AG08395 (cell line): ENCODE data around the gene C3orf38.
"Not testable (repeated sequence)": the region's sequence is repeated elsewhere in the genome, so short reads cannot be mapped to it uniquely, and the experiment has no call there.

ENCODE experiments used
- DNase-seq: peaks from one replicate; pipeline ENCODE4 v3.0.0; 2012; ENCODE audit warnings: mixed read lengths, low spot score

The C3orf38 gene

DNA sequence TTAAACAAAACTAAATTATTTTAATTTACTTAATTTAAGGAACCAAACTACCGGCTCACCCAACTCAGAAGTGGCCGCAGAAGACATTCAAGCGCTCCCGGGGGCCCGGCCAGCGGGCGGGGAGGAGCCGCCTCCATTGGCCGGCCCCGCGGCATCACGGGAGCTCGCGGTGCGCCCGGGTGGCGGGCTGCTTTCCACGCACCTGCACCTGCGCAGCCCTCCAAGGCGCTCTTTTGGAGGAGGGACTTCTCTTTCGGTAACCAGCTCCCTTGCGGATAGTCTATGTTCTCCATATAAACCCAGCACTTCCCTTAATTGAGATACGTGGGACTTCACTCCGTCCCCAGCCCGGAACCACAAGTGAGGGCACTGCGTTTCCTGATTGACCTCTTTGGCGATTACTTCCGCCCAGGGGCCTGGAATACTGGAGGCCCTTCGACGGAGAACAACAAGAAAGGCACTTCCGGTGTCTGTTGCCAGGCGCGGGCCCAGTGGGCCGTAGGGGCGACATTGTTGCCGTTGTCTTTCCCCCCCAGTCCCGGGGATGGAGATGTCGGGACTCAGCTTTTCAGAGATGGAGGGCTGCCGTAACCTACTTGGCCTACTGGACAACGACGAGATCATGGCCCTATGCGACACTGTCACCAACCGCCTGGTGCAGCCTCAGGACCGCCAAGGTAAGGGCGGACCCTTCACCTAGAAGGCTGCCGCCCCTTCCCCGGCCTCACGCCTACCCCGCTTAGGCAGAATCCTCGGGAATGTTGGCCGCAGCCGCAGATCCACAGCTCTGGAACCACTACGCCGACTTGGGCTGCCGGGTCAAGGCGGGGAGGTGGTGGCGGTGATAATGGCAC lies at the start of gene C3orf38:
Gene C3orf38 (plus strand): TSS at position 451 of the 854 bp plus-strand sequence. CDS start 94 bp downstream, at position 545.
- peak; percentile 93 for DNase-seq

DNA sequence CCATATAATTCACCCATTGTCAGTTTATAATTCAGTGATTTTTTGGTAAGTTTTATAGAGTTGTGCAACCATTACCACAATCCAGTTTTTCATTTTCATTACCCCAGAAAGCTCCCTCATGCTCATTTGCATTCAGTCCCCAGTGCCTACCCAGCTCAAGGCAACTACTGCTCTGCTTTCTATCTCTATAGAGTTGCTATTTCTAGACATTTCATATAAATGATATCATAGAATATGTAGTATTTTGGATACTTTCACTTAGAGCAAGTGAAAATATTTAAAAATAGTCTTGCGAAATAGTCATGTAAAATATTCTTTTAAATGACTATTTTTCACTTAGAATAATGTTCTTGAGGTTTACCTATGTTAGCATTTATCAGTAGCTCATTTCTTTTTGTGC lies 48.6 kb upstream of the C3orf38 start:
- no peak for DNase-seq

- no peak for DNase-seq
Observed at GRCh38 chr3:88105325-88105724, 44.4 kb upstream of the C3orf38 start.

DNA sequence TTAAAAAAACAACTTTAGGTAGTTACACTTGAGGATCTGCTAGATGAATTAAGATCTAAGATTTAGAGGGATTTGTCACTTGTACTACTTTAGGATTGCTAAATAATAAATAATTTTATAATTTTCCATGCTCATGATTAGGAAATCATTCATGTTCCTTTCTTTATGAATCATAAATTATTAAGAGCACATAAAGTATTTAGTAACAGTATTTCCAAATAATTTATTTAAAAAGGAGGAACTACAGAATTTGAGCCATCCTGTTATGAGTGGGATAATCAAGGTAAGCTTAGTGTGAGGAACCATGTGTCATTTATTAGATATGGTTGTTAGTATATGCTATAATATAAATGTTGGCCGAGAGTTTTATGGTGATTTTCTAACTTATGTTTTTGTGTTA lies 37.5 kb upstream of the C3orf38 start:
- no peak for DNase-seq

GRCh38 chr3:88113311-88114162 lies 36.2 kb upstream of the C3orf38 start:
- DNase-seq: peak; percentile 61

DNA sequence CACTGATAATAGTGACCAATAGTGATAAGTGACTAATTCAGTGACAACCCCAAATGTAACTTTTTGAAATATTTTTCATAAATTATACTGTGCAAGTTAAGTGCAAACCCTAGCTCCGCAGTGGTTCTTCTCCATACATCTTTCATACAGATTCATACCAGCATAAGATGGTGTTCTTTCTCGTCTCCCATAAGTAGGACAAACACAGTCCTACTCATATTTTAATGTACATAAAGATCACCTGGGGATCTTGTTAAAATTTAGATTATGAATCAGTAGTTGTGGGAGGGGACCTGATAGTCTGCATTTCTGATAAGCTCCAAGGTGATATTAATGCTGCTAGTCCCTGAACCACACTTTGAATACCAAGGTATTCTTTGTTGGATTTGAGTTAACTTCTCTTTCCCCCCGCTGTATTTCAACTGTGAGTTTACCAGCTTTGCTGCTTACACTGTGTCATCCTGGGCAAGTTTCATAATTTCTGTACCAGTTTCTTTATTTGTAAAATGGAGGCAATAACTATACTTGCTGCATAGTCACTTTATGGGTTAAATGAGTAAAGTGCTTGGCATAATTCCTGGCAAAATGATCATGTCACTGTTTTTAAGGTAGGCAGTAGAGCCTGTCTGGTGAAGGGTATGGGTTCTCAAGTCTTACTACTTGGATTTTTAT lies 34.7 kb upstream of the C3orf38 start:
- no peak for DNase-seq

GRCh38 chr3:88117683-88118082 lies 32.1 kb upstream of the C3orf38 start:
- DNase-seq: no peak

DNA sequence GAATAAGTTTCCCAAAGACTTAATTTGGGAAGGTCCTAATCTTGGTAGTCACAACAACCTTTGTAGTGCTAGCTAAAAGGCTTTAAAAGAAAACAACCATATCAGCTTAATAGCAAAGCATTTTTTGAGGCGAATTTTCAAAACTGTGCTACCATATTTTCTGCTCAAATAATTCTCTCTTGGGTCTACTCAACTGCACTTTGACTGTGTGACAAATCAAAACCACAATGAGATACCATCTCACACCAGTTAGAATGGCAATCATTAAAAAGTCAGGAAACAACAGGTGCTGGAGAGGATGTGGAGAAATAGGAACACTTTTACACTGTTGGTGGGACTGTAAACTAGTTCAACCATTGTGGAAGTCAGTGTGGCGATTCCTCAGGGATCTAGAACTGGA lies 31.2 kb upstream of the C3orf38 start:
- not testable (repeated sequence) for DNase-seq

DNA sequence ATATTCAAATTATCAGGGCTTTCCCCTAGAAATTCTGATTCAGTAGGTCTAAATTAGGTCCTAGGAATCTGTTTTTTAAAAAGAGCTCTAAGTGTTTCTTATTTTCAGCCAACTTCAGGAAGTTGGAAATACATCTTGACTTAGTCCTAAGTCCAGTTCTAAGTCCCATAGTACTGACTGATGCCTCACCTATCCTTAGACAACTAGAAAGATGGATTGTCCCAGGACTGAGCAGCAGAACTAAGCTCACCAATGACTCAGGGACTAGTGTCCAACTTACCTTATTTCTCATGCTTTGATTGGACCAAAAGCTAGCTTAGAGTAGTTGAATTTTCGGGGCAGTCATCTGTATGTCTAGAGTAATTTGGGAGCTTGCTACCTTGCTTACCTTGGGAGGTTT lies 26.2 kb upstream of the C3orf38 start:
- DNase-seq: no peak

GRCh38 chr3:88131695-88132094 lies 18.1 kb upstream of the C3orf38 start:
- no peak for DNase-seq

GRCh38 chr3:88132894-88133293 lies 16.9 kb upstream of the C3orf38 start:
- DNase-seq: no peak

DNA sequence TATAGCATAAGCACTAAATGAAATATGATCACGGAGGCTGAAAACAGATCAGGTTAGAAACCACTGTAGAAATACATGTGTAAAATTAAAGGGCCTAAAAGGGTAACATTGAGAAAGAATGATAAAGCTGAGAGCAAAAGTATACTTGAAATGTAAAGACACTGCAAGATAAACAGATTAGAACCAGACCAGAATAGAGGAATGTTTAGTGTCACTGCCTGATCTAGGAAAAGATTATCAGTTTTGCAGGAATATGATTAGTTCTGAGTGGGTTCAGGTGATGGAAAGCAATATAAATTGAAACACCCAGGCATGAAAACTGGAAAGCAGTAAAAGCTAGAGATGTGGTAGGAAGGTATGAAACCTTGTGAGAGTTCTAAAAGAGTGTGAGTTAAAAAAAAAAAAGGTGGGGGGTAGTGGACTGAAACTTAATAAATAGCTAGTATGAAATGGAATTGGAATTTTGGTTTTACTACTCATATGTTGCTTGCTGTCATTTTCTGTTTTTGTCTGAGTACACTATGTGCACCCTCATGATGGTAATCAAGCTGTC lies 16.0 kb upstream of the C3orf38 start:
- DNase-seq: no peak

GRCh38 chr3:88137836-88138235 lies 11.9 kb upstream of the C3orf38 start:
- no peak for DNase-seq

DNA sequence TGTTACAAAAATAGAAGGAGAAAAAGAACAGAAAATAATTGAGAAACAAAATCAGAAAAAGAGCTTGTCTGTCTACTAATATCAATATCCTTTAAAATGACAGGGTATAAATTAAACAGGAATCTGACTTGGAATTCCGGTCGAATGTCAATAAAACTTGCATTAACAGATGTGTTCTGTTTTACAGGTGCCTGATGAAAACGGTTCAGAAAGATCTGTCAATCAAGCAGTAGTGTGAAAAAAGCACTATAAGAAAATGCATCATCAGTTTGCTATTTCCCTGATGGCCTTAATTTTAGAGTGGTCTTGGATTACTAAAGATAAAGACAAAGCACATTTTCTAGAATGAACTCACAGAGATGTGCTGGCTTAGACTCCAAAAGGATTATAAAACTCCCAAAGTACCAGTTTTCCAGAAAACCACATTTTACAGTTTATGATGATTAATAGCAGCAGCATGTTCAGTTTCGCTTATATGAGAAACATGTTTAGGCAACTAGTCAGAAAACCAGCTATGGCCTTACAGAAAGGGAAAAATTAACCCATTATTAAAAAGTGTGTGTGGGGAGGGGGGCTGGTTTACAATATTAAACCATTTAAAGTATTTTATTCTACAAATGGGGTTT lies 8.2 kb upstream of the C3orf38 start:
- DNase-seq: peak; percentile 30

DNA sequence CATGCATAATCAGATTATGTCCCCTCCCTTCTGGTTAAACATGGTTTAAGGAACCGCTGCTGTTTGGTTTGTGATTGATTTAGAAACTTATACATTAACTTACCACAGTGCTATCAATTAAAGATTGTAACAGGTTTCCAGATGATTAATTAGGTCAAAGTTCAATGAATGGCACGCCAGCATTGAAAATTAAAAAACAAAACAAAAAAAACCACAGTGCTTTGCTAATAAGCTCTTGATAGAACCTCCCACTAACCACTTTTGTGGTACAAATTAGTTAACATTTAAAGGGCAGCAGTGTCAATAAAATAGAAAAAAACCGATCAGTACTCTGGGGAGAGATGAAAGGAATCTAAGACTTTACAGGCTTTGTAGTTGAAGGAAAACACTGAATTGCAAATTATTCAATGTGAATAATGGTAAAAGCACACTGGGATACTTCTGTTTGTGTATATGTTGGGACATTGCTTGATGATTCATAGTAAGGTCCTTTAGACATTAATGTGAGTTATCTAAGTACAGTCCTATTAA lies 7.6 kb upstream of the C3orf38 start:
- peak; percentile 6 for DNase-seq

GRCh38 chr3:88147261-88147660 lies 2.5 kb upstream of the C3orf38 start:
- no peak for DNase-seq

GRCh38 chr3:88148651-88149050 lies 1.1 kb upstream of the C3orf38 start:
- DNase-seq: no peak

GRCh38 chr3:88149101-88149508 lies 654 bp upstream of the C3orf38 start:
- peak; percentile 6 for DNase-seq

GRCh38 chr3:88150371-88150770 lies 612 bp downstream of the C3orf38 start:
- peak; percentile 3 for DNase-seq

GRCh38 chr3:88150806-88151205 lies 1.0 kb downstream of the C3orf38 start:
- no peak for DNase-seq

DNA sequence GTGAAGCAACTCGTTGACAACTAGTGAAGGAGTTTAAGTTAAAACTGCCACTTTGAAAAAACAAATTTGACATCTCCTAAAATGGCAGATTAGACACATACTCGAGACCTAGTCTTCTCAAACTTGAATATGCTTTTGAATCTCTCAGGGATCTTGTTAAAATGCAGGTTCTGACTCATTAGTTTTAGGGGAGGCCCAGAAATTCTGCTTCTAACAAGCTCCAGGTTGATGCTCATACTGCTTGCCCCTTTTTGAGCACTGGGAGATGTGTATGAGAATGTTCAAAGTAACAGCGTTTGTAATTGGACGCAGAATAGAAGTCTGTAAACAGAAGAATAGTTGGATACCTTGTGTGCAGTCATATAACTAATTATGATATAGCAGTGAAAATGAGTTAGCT lies 1.6 kb downstream of the C3orf38 start:
- no peak for DNase-seq
